MCF 10A (cell line): ENCODE data around the gene CLEC11A. TPM values are rescaled to one million over a fixed set of nuclear protein-coding genes. Genes with fewer than 3 reads are reported as not detected.

Experiments
- BruUV-seq: library from RNA; stranded (reverse); fragments of 400-500 nt; replicated peaks from 2 replicates; lab custom pipeline; 2021; lab: Mats Ljungman, UMichigan
- CTCF ChIA-PET: fragments of 300-600 bp; sonication (Branson Sonifier 250); formaldehyde crosslinking; extraction: SDS; loops from one replicate; lab custom pipeline; 2021; ENCODE audit warnings: antibody characterized with exemption, inconsistent platforms; lab: Yijun Ruan, JAX
- POLR2A ChIA-PET: fragments of 300-600, 350-650 bp; sonication (Branson Sonifier 250); formaldehyde crosslinking; extraction: SDS; loops from one replicate; lab custom pipeline; 2020; ENCODE audit warnings: antibody characterized with exemption, inconsistent platforms; lab: Yijun Ruan, JAX
- DNase-seq: peaks from one replicate; pipeline ENCODE4 v3.0.0-alpha.2; 2018; ENCODE audit not compliant: unreplicated experiment
- H3K27ac Mint-ChIP-seq: one replicate; pipeline ENCODE4 v1.8.0; 2022; ENCODE audit warnings: mild to moderate bottlenecking, low read depth, mixed read lengths; ENCODE audit not compliant: unreplicated experiment
- H3K27me3 Mint-ChIP-seq: one replicate; pipeline ENCODE4 v1.8.0; 2022; ENCODE audit warnings: mixed read lengths; ENCODE audit not compliant: insufficient read depth, unreplicated experiment
- H3K36me3 Mint-ChIP-seq: one replicate; pipeline ENCODE4 v1.8.0; 2022; ENCODE audit warnings: mild to moderate bottlenecking, moderate library complexity, mixed read lengths; ENCODE audit not compliant: insufficient read depth, unreplicated experiment
- H3K4me1 Mint-ChIP-seq: one replicate; pipeline ENCODE4 v1.8.0; 2022; ENCODE audit warnings: mixed read lengths; ENCODE audit not compliant: insufficient read depth, unreplicated experiment
- H3K4me3 Mint-ChIP-seq: one replicate; pipeline ENCODE4 v1.8.0; 2022; ENCODE audit warnings: mild to moderate bottlenecking, moderate library complexity, mixed read lengths; ENCODE audit not compliant: unreplicated experiment
- H3K9me3 Mint-ChIP-seq: one replicate; pipeline ENCODE4 v1.8.0; 2022; ENCODE audit warnings: mixed read lengths; ENCODE audit not compliant: unreplicated experiment
- CTCF ChIP-seq: fragments of 200-600 bp; IDR thresholded peaks from one replicate; pipeline ENCODE4 v1.8.0; 2022; ENCODE audit warnings: antibody characterized with exemption, mild to moderate bottlenecking; ENCODE audit not compliant: unreplicated experiment
- intact Hi-C: fragments of 100-400 bp; cut with micrococcal nuclease; formaldehyde crosslinking; loops from 2 replicates; pipeline ENCODE4 v1.14.1; 2022
- total RNA-seq: library from RNA; stranded (reverse); gene quantifications from 2 replicates; pipeline ENCODE4 v1.2.3, GENCODE V29; 2022

CLEC11A gene
- total RNA-seq, 1 experiment from 2014 or later, result 2.4 TPM

GRCh38 chr19:50723735-50724521 is 764 bp downstream of the CLEC11A start:
- intact Hi-C loops, result no loop called here
- Mint-ChIP-seq H3K36me3 (no peaks in the 10 kb centered on the region), H3K27me3 (no peaks in the 10 kb centered on the region), H3K9me3 (no peaks in the 10 kb centered on the region), H3K4me3 (peak overlapping the region; percentile 82), H3K27ac (no peak overlapping the region), H3K4me1 (peaks cover 7% of the 10 kb centered on the region)
- BruUV-seq, result no TSS peak
- no peak for TF ChIP-seq CTCF
- POLR2A ChIA-PET, result interaction anchor here (1.3 kb wide), 1 partner anchor 81 kb away, joined by 7 read pairs; no protein-coding TSS in a partner anchor
- CTCF ChIA-PET, result interaction anchor here (0.6 to 1.3 kb wide), 3 partner anchors 10 to 356 kb away, joined by 3 to 4 read pairs (median 4); no protein-coding TSS in a partner anchor
- DNase-seq, result no peak

GRCh38 chr19:50724522-50725217 is 1.5 kb downstream of the CLEC11A start:
- H3K27me3 Mint-ChIP-seq, result no peaks in the 10 kb centered on the region
- peak; percentile 65 for TF ChIP-seq CTCF
- no peaks in the 10 kb centered on the region for H3K36me3 Mint-ChIP-seq
- CTCF ChIA-PET, result interaction anchor here (0.6 to 0.7 kb wide), 6 partner anchors 18 to 1572 kb away, joined by 3 to 4 read pairs (median 3); no protein-coding TSS in a partner anchor
- POLR2A ChIA-PET, result interaction anchor here (0.5 to 1.3 kb wide), 7 partner anchors 10 to 1940 kb away, joined by 3 to 7 read pairs (median 4); partner anchors contain the start of genes CTU1 and JOSD2
- H3K4me1 Mint-ChIP-seq, result peaks cover 7% of the 10 kb centered on the region
- no TSS peak for BruUV-seq
- H3K9me3 Mint-ChIP-seq, result no peaks in the 10 kb centered on the region
- intact Hi-C loops, result no loop called here
- H3K4me3 Mint-ChIP-seq, result peak overlapping the region; percentile 82
- peak overlapping the region; percentile 87 for H3K27ac Mint-ChIP-seq
- DNase-seq, result peak; percentile 98

GRCh38 chr19:50725218-50725910 is 2.2 kb downstream of the CLEC11A start:
- Mint-ChIP-seq H3K27ac (peak overlapping the region; percentile 87), H3K9me3 (no peaks in the 10 kb centered on the region), H3K27me3 (no peaks in the 10 kb centered on the region), H3K36me3 (no peaks in the 10 kb centered on the region), H3K4me1 (peaks cover 7% of the 10 kb centered on the region), H3K4me3 (peak overlapping the region; percentile 82)
- intact Hi-C loops, result no loop called here
- POLR2A ChIA-PET, result interaction anchor here (0.6 to 1.3 kb wide), 6 partner anchors 9 to 1939 kb away, joined by 3 to 7 read pairs (median 4); partner anchors contain the start of genes CTU1 and JOSD2
- CTCF ChIA-PET, result interaction anchor here (0.6 kb wide), 4 partner anchors 19 to 1573 kb away, joined by 3 to 4 read pairs (median 3); no protein-coding TSS in a partner anchor
- BruUV-seq, result no TSS peak
- no peak for TF ChIP-seq CTCF
- no peak for DNase-seq
